ENCODE data around the gene LHPP.

Gene LHPP

DNA sequence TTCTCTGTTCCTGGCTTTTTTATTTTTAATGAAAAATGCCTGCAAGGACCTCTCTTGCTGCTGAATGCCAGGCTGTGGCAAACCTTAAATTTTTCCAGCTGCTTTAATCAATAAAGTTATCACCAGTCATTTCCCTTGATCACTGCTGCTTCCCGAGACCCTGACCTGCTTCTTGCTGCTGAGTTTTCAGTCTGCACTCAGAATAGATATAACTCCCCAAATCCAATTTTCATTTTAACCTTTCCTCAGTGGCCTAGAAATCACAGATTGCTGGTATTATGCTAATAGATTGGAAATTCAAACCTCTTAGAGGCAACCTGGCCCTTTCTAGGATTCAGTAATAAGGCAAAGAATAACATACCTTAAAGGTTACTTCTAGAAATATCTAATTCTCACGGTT, 43.7 kb downstream of the LHPP start:
- in situ Hi-C loops (cut with HindIII; ENCODE audit: low pct_ligation_motif_present, low sequenced_read_pairs), result no loop called here
- Histone ChIP-seq H3K4me3 (ENCODE audit: low read depth, low read length) (no peak overlapping the region), H3K27ac (no peak overlapping the region), H3K36me3 (replicated peaks) (no peaks in the 10 kb centered on the region), H3K27me3 (replicated peaks) (no peaks in the 10 kb centered on the region)
- TF ChIP-seq, protein P1, sequence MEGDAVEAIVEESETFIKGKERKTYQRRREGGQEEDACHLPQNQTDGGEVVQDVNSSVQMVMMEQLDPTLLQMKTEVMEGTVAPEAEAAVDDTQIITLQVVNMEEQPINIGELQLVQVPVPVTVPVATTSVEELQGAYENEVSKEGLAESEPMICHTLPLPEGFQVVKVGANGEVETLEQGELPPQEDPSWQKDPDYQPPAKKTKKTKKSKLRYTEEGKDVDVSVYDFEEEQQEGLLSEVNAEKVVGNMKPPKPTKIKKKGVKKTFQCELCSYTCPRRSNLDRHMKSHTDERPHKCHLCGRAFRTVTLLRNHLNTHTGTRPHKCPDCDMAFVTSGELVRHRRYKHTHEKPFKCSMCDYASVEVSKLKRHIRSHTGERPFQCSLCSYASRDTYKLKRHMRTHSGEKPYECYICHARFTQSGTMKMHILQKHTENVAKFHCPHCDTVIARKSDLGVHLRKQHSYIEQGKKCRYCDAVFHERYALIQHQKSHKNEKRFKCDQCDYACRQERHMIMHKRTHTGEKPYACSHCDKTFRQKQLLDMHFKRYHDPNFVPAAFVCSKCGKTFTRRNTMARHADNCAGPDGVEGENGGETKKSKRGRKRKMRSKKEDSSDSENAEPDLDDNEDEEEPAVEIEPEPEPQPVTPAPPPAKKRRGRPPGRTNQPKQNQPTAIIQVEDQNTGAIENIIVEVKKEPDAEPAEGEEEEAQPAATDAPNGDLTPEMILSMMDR (IDR thresholded peaks at IDR 0.05; ENCODE audit: low read depth, low read length, missing control alignments), result no peak
- no peak for DNase-seq

- no peak overlapping the region for H3K4me3 ChIP-seq (ENCODE audit: low read depth, low read length)
- H3K36me3 ChIP-seq (replicated peaks), result no peaks in the 10 kb centered on the region
- TF ChIP-seq, protein P1 (IDR thresholded peaks at IDR 0.05; ENCODE audit: low read depth, low read length, missing control alignments), result no peak
- no peak for DNase-seq
- no peak overlapping the region for H3K27ac ChIP-seq
- in situ Hi-C loops (cut with HindIII; ENCODE audit: low pct_ligation_motif_present, low sequenced_read_pairs), result no loop called here
- H3K27me3 ChIP-seq (replicated peaks), result no peaks in the 10 kb centered on the region
Observed at GRCh38 chr10:124508070-124508667, 46.5 kb downstream of the LHPP start.

DNA sequence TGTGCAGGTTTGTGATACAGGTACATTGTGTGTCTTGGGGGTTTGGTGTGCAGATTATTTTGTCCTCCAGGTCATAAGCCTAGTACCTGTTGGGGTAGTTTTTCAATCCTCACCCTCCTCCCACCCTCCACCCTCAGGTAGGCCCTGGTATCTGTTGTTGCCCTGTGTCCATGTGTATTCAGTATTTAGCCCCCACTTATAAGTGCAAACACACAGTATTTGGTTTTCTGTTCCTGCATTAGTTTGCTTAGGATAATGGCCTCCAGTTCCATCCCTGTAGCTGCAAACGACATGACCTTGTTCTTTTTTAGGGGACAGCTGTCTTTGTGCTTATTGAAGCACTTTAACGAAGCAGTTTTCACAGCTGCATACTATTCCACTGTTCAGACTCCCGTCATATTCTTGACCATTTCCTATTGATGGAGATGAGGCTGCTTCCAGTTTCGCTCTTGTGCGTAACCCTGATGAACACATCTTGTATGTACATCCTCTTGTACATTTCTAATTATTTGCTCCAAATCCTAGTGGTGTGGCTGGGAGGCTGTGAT, 47.4 kb downstream of the LHPP start:
- in situ Hi-C loops (cut with HindIII; ENCODE audit: low pct_ligation_motif_present, low sequenced_read_pairs), result no loop called here
- DNase-seq, result no peak
- TF ChIP-seq, protein P1 (IDR thresholded peaks at IDR 0.05; ENCODE audit: low read depth, low read length, missing control alignments), result no peak
- no peaks in the 10 kb centered on the region for H3K27me3 ChIP-seq (replicated peaks)
- no peak overlapping the region for H3K4me3 ChIP-seq (ENCODE audit: low read depth, low read length)
- no peak overlapping the region for H3K27ac ChIP-seq
- no peaks in the 10 kb centered on the region for H3K36me3 ChIP-seq (replicated peaks)

GRCh38 chr10:124509880-124510632, 48.4 kb downstream of the LHPP start:
- no peak overlapping the region for H3K27ac ChIP-seq
- H3K27me3 ChIP-seq (replicated peaks), result no peaks in the 10 kb centered on the region
- TF ChIP-seq, protein P1 (IDR thresholded peaks at IDR 0.05; ENCODE audit: low read depth, low read length, missing control alignments), result no peak
- H3K4me3 ChIP-seq (ENCODE audit: low read depth, low read length), result no peak overlapping the region
- no peaks in the 10 kb centered on the region for H3K36me3 ChIP-seq (replicated peaks)
- DNase-seq, result no peak
- in situ Hi-C loops (cut with HindIII; ENCODE audit: low pct_ligation_motif_present, low sequenced_read_pairs), result no loop called here

DNA sequence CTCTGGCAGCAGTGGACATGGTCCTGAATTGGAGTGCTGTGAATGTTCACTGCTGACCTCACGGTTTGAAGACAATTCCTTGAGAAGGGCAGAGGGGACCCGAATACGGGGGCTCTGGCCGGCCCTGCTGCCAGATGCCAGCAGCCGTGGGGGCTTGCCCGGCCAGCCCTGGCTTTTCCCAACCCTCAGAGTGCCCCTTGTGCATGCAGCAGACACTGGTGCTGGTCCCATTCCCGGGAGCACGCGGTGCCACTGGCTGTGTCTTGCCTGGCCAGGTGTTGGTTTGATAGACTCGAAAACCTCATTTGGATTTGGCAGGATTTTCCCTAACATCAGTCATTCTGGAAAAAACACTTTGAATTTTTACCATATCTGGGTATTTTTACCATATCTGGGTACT, 49.1 kb downstream of the LHPP start:
- TF ChIP-seq, protein P1 (IDR thresholded peaks at IDR 0.05; ENCODE audit: low read depth, low read length, missing control alignments), result no peak
- DNase-seq, result no peak
- Histone ChIP-seq H3K27ac (no peak overlapping the region), H3K27me3 (replicated peaks) (no peaks in the 10 kb centered on the region), H3K4me3 (ENCODE audit: low read depth, low read length) (no peak overlapping the region), H3K36me3 (replicated peaks) (no peaks in the 10 kb centered on the region)
- in situ Hi-C loops (cut with HindIII; ENCODE audit: low pct_ligation_motif_present, low sequenced_read_pairs), result no loop called here
